Left ventricle myocardium inferior (tissue), 1 donor: ENCODE measurements around the gene PKM. TPM values are rescaled to one million over a fixed set of nuclear protein-coding genes. Genes with fewer than 3 reads are reported as not detected.

Source experiments
- DNase-seq: peaks from one replicate; pipeline ENCODE4 v3.0.0-alpha.2; 2020
- H3K27ac ChIP-seq: fragments of 200-600 bp; replicated peaks from 2 replicates; pipeline ENCODE4 v1.8.0; 2021
- H3K27me3 ChIP-seq: fragments of 200-600 bp; 2 replicates; pipeline ENCODE4 v1.8.0; 2021; ENCODE audit warnings: low read depth
- H3K36me3 ChIP-seq: fragments of 200-600 bp; 2 replicates; pipeline ENCODE4 v1.8.0; 2021
- H3K4me1 ChIP-seq: fragments of 200-600 bp; 2 replicates; pipeline ENCODE4 v1.8.0; 2021
- H3K4me3 ChIP-seq: fragments of 200-600 bp; 2 replicates; pipeline ENCODE4 v1.8.0; 2021; ENCODE audit warnings: mild to moderate bottlenecking, moderate library complexity
- H3K9me3 ChIP-seq: fragments of 200-600 bp; replicated peaks from 2 replicates; pipeline ENCODE4 v1.8.0; 2021
- CTCF ChIP-seq: fragments of 200-600 bp; IDR thresholded peaks from 2 replicates; pipeline ENCODE4 v1.8.0; 2021; ENCODE audit warnings: antibody characterized with exemption, mild to moderate bottlenecking, borderline replicate concordance
- intact Hi-C: fragments of 100-400 bp; cut with micrococcal nuclease; formaldehyde crosslinking; loops from one replicate; pipeline ENCODE4 v1.11.0; 2022
- total RNA-seq: library from RNA; stranded (reverse); fragmentation: NEBNext Ultra II Directional; extraction: Animal tissue kit (Norgen Biotek cat#: 25700); gene quantifications from one replicate; pipeline ENCODE4 v1.2.1, GENCODE V29; 2021
- donor health status: DM: no; HTN: yes; CAD: no; lungs with severe emphysema.

Gene PKM
- total RNA-seq, 1 donor from 2014 or later, result 1,009 TPM

GRCh38 chr15:72170691-72171090 is 60.3 kb downstream of the PKM start:
- no peaks in the 10 kb centered on the region for H3K9me3 ChIP-seq
- intact Hi-C loops, result no loop called here
- no peak for DNase-seq
- TF ChIP-seq CTCF, result no peak
- H3K27me3 ChIP-seq, result peaks cover 7% of the 10 kb centered on the region
- H3K4me1 ChIP-seq, result peaks cover 15% of the 10 kb centered on the region
- H3K36me3 ChIP-seq, result no peaks in the 10 kb centered on the region
- no peak overlapping the region for H3K4me3 ChIP-seq
- no peak overlapping the region for H3K27ac ChIP-seq

GRCh38 chr15:72169921-72170611 is 60.9 kb downstream of the PKM start:
- Histone ChIP-seq H3K27me3 (peaks cover 7% of the 10 kb centered on the region), H3K4me1 (peaks cover 15% of the 10 kb centered on the region), H3K9me3 (no peaks in the 10 kb centered on the region), H3K4me3 (no peak overlapping the region), H3K36me3 (no peaks in the 10 kb centered on the region), H3K27ac (no peak overlapping the region)
- no peak for TF ChIP-seq CTCF
- intact Hi-C loops, result no loop called here
- DNase-seq, result no peak

GRCh38 chr15:72169236-72169920 is 61.6 kb downstream of the PKM start:
- no peak overlapping the region for H3K27ac ChIP-seq
- peaks cover 7% of the 10 kb centered on the region for H3K27me3 ChIP-seq
- peaks cover 15% of the 10 kb centered on the region for H3K4me1 ChIP-seq
- no peaks in the 10 kb centered on the region for H3K9me3 ChIP-seq
- no peak for TF ChIP-seq CTCF
- no peaks in the 10 kb centered on the region for H3K36me3 ChIP-seq
- H3K4me3 ChIP-seq, result no peak overlapping the region
- intact Hi-C loops, result no loop called here
- no peak for DNase-seq

GRCh38 chr15:72168808-72169190 is 62.2 kb downstream of the PKM start:
- Histone ChIP-seq H3K27me3 (peaks cover 7% of the 10 kb centered on the region), H3K4me3 (no peak overlapping the region), H3K27ac (no peak overlapping the region), H3K4me1 (peaks cover 15% of the 10 kb centered on the region), H3K9me3 (no peaks in the 10 kb centered on the region), H3K36me3 (no peaks in the 10 kb centered on the region)
- no peak for DNase-seq
- intact Hi-C loops, result no loop called here
- no peak for TF ChIP-seq CTCF

GRCh38 chr15:72168131-72168807 is 62.7 kb downstream of the PKM start:
- H3K9me3 ChIP-seq, result no peaks in the 10 kb centered on the region
- peaks cover 15% of the 10 kb centered on the region for H3K4me1 ChIP-seq
- H3K27ac ChIP-seq, result no peak overlapping the region
- H3K36me3 ChIP-seq, result no peaks in the 10 kb centered on the region
- no peak overlapping the region for H3K4me3 ChIP-seq
- intact Hi-C loops, result no loop called here
- no peak for TF ChIP-seq CTCF
- peak; percentile 28 for DNase-seq
- H3K27me3 ChIP-seq, result peaks cover 7% of the 10 kb centered on the region
